Lower leg skin (tissue), 4 donors: Measurements from ENCODE around the gene CDH13. TPM values are rescaled to one million over a fixed set of nuclear protein-coding genes. Genes with fewer than 3 reads are reported as not detected.

ENCODE experiments used
- DNase-seq, 2 donors: peaks; one replicate each; pipeline ENCODE4 v3.0.0-alpha.2; 2019; ENCODE audit warnings: low spot score in 2 of 2
- H3K4me3 ChIP-seq: fragments of 200-600 bp; sonication (generic); 2 replicates; pipeline ENCODE4 v1.5.1; 2017; ENCODE audit warnings: mild to moderate bottlenecking, low read depth; ENCODE audit not compliant: poor library complexity, severe bottlenecking
- CTCF ChIP-seq, 3 donors: fragments of 450-650 bp; IDR thresholded peaks; one replicate each; pipeline ENCODE4 v1.5.1; 2016; ENCODE audit warnings: antibody characterized with exemption in 3 of 3, mild to moderate bottlenecking in 3 of 3, moderate library complexity in 2 of 3
- POLR2A ChIP-seq, 2 donors: fragments of 450-650 bp; IDR thresholded peaks; one replicate each; pipeline ENCODE4 v1.6.1; 2016 to 2017; ENCODE audit warnings: antibody characterized with exemption in 2 of 2, mild to moderate bottlenecking in 1 of 2, moderate library complexity in 1 of 2
- WGBS, 2 donors: methylation state at CpG; one replicate each; pipeline ENCODE4 v1.1.5; 2018; 5-methylcytosine and 5-hydroxymethylcytosine counted together
- intact Hi-C: fragments of 100-400 bp; cut with DNase I; formaldehyde crosslinking; loops from one replicate; pipeline ENCODE4 v1.15.0; 2023; ENCODE audit warnings: low total_unique reads
- total RNA-seq, 4 donors: library from RNA; depleted of rRNA; stranded (reverse); fragments of >200 nt; gene quantifications; one replicate each; pipeline ENCODE4 v1.1.0, GENCODE V29; 2016

CDH13 gene
- total RNA-seq, 4 donors from 2014 or later: 102 to 246 (median 155) TPM

GRCh38 chr16:83137894-83138293 lies 511.1 kb downstream of the CDH13 start:
- intact Hi-C loops: no loop called here

GRCh38 chr16:83138512-83138911 lies 511.7 kb downstream of the CDH13 start:
- DNase-seq: no peak
- no peak overlapping the region for H3K4me3 ChIP-seq
- no peak for TF ChIP-seq POLR2A (IDR thresholded peaks at IDR 0.05)
- no peak for TF ChIP-seq CTCF (IDR thresholded peaks at IDR 0.05)
- WGBS, 2 donors: 83 to 88% methylated on average over 7 of the region's 7 CpGs
- intact Hi-C loops: no loop called here

More at GRCh38 chr16:83137894-83138293, 511.1 kb downstream of the CDH13 start:
- TF ChIP-seq CTCF (IDR thresholded peaks at IDR 0.05): no peak
- no peak for TF ChIP-seq POLR2A (IDR thresholded peaks at IDR 0.05)
- no peak for DNase-seq
- no peak overlapping the region for H3K4me3 ChIP-seq
- 62 to 70% methylated on average over 5 of the region's 5 CpGs for WGBS, 2 donors

- 85 to 90% methylated on average over 8 of the region's 8 CpGs for WGBS, 2 donors
- DNase-seq: no peak
- no peak for TF ChIP-seq CTCF (IDR thresholded peaks at IDR 0.05)
- TF ChIP-seq POLR2A (IDR thresholded peaks at IDR 0.05): no peak
- intact Hi-C loops: no loop called here
- no peak overlapping the region for H3K4me3 ChIP-seq
Measured at GRCh38 chr16:83138976-83139690, 512.4 kb downstream of the CDH13 start.

GRCh38 chr16:83143788-83144187 lies 517.0 kb downstream of the CDH13 start:
- DNase-seq: no peak
- WGBS, 2 donors: 62 to 68% methylated on average over 8 of the region's 8 CpGs
- intact Hi-C loops: no loop called here
- no peak overlapping the region for H3K4me3 ChIP-seq
- TF ChIP-seq CTCF (IDR thresholded peaks at IDR 0.05): no peak
- no peak for TF ChIP-seq POLR2A (IDR thresholded peaks at IDR 0.05)

- WGBS, 2 donors: 67 to 77% methylated on average over 5 of the region's 5 CpGs
- intact Hi-C loops: no loop called here
- TF ChIP-seq CTCF (IDR thresholded peaks at IDR 0.05) (no peak), POLR2A (IDR thresholded peaks at IDR 0.05) (no peak)
- no peak for DNase-seq
- no peak overlapping the region for H3K4me3 ChIP-seq
Measured at GRCh38 chr16:83145297-83145696, 518.5 kb downstream of the CDH13 start.

- TF ChIP-seq POLR2A (IDR thresholded peaks at IDR 0.05) (no peak), CTCF (IDR thresholded peaks at IDR 0.05) (no peak)
- no peak overlapping the region for H3K4me3 ChIP-seq
- intact Hi-C loops: no loop called here
- 79 to 82% methylated on average over 6 of the region's 6 CpGs for WGBS, 2 donors
- no peak for DNase-seq
Measured at GRCh38 chr16:83147244-83147643, 520.5 kb downstream of the CDH13 start.
